GM12872 (cell line): ENCODE data around the gene KLHDC4.

Experiments
- TF ChIP-seq, protein P1 (sequence below): IDR thresholded peaks from 3 replicates; pipeline ENCODE4 v1.5.1; 2011; ENCODE audit warnings: low read depth, mild to moderate bottlenecking, low read length, moderate library complexity; ENCODE audit not compliant: insufficient read depth

Gene KLHDC4

DNA sequence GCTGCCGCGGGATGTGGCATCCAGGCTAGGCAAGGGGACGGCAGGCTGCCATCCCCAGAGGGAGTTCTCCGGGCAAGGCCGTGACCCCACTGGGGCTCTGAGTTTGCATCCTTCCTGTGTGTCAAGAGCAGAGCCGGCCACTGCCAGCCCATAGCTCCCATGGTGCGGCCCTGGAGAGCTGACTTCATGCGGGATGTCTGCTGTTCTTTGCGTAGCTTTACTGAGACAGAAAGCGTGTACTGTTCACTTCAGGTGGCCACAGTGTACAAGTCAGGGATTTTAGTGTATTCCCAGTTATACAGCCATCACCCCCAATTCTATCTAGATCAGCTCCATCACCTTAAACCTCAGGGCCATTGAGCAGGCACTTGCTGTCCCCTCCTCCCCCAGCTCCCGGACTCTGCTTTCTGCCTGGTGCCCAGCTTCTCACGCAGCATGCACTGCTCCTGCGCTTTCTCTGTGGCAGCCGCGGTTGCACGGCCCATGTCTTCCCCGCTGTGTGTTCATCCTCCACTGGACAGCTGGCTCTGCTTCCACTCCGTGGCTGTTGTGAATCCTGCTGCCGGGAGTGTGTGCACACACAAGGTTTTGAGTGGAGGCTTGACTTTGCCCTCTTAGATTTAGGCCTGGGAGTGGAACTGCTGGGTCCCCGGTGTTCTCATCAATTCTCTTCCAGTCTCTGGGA is 71.2 kb downstream of the KLHDC4 start:
- TF ChIP-seq, protein P1, sequence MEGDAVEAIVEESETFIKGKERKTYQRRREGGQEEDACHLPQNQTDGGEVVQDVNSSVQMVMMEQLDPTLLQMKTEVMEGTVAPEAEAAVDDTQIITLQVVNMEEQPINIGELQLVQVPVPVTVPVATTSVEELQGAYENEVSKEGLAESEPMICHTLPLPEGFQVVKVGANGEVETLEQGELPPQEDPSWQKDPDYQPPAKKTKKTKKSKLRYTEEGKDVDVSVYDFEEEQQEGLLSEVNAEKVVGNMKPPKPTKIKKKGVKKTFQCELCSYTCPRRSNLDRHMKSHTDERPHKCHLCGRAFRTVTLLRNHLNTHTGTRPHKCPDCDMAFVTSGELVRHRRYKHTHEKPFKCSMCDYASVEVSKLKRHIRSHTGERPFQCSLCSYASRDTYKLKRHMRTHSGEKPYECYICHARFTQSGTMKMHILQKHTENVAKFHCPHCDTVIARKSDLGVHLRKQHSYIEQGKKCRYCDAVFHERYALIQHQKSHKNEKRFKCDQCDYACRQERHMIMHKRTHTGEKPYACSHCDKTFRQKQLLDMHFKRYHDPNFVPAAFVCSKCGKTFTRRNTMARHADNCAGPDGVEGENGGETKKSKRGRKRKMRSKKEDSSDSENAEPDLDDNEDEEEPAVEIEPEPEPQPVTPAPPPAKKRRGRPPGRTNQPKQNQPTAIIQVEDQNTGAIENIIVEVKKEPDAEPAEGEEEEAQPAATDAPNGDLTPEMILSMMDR: no peak

DNA sequence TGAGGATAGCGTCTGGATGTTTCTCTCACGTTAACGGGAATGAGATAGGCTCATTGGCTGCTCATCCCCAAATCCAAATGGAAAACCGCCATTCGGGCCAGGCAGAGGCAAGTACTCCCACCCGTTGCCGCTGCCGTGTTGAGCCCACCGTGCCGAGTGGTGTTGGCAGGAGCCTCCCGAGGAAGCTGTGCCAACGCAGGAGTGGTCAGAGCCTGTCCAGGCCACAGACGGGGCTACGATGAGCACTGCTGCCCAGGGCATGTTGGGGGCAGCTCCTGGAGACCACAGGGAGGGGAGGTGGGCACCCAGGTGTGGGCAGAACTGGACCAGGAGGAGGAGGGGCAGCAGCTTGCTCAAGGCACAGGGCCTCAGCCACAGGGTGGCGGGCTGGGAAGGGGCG is 72.0 kb downstream of the KLHDC4 start:
- TF ChIP-seq, protein P1: no peak

DNA sequence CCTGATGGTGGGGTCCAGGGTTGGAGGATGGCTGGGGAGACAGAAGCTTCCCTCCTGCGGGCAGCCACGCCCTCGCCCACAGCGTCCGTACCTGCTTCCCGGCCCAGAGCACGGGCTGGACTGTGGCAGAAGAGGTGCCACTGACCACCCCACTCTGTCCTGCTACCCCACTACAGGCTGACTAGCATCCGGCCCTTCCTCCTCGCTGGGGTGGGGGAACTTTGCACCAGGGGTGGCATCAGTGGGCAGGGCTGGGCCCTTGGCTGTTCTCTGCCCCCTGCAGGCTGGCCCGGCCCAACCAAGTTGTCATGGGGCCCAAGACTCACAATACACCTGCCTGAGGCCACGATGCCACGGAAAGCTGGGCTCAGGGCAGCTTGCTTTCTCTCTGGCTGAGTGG is 73.0 kb downstream of the KLHDC4 start:
- TF ChIP-seq, protein P1: no peak

- TF ChIP-seq, protein P1: no peak
Measured at GRCh38 chr16:87692176-87692575, 73.6 kb downstream of the KLHDC4 start.

DNA sequence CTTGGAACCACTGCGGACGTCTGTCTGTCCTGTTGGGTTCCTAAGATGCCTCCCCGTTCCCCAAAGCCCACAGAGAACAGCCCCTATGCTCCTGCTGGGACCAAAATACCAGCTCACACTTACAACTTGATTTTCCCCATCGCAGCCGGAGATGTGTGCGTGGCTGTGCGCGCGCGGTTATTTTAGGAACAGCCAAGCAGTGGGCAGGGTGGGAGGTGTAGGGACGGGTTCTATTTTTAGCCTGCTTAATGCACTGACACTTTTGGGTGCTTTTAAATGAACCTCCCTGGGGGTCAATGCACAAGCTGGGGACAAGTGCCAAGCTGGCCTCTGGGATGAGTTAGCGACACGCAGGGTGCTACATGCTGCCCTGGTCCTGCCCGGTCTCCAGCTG is 74.1 kb downstream of the KLHDC4 start:
- TF ChIP-seq, protein P1: no peak

GRCh38 chr16:87690911-87691685 is 74.7 kb downstream of the KLHDC4 start:
- TF ChIP-seq, protein P1: 0 out of 3 replicates have a peak, but pooled peaks have one; percentile 10

DNA sequence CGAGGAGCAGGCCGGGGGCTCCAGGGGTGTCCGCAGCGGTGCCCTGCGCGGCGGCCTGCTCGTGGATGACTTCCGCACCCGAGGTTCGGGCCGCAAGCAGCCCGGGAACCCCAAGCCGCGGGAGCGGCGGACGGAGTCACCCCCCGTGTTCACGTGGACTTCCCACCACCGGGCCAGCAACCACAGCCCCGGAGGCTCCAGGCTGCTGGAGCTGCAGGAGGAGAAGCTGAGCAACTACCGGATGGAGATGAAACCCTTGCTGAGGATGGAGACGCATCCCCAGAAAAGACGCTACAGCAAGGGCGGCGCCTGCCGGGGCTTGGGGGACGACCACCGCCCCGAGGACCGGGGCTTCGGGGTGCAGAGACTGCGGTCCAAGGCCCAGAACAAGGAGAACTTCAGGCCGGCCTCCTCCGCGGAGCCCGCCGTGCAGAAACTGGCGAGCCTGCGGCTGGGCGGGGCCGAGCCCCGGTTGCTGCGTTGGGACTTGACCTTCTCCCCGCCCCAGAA is 75.8 kb downstream of the KLHDC4 start:
- TF ChIP-seq, protein P1: no peak
